Measurements from ENCODE around the gene NPTN. TPM values are rescaled to one million over a fixed set of nuclear protein-coding genes. Genes with fewer than 3 reads are reported as not detected.

The NPTN gene
- total RNA-seq, 1 donor from 2014 or later = 100 TPM

DNA sequence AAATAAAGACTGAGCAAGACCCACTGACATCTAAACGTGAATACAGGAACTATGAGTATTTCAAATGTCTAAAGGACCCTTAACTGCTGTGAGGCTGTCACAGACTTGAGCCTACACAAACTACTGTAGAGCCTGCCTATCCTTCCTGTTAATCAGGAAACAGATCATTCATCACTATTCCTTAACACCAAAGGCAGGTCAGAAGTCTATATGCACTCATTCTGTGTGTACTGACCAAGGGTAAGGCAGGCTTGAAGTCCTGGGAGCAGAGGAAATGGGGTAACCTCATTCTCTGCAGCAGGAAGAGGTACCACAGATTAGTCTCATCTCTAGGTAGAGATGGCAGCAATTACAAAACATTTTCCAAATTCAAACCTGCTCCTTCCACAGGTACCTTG, 30.7 kb downstream of the NPTN start:
- TF ChIP-seq, protein P1, sequence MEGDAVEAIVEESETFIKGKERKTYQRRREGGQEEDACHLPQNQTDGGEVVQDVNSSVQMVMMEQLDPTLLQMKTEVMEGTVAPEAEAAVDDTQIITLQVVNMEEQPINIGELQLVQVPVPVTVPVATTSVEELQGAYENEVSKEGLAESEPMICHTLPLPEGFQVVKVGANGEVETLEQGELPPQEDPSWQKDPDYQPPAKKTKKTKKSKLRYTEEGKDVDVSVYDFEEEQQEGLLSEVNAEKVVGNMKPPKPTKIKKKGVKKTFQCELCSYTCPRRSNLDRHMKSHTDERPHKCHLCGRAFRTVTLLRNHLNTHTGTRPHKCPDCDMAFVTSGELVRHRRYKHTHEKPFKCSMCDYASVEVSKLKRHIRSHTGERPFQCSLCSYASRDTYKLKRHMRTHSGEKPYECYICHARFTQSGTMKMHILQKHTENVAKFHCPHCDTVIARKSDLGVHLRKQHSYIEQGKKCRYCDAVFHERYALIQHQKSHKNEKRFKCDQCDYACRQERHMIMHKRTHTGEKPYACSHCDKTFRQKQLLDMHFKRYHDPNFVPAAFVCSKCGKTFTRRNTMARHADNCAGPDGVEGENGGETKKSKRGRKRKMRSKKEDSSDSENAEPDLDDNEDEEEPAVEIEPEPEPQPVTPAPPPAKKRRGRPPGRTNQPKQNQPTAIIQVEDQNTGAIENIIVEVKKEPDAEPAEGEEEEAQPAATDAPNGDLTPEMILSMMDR (conservative IDR thresholded peaks at IDR 0.05; ENCODE audit: low read depth, low read length) = no peak
- DNase-seq (ENCODE audit: low read depth) = no peak
- H3K4me3 ChIP-seq (ENCODE audit: low read depth, low read length) = no peak overlapping the region

DNA sequence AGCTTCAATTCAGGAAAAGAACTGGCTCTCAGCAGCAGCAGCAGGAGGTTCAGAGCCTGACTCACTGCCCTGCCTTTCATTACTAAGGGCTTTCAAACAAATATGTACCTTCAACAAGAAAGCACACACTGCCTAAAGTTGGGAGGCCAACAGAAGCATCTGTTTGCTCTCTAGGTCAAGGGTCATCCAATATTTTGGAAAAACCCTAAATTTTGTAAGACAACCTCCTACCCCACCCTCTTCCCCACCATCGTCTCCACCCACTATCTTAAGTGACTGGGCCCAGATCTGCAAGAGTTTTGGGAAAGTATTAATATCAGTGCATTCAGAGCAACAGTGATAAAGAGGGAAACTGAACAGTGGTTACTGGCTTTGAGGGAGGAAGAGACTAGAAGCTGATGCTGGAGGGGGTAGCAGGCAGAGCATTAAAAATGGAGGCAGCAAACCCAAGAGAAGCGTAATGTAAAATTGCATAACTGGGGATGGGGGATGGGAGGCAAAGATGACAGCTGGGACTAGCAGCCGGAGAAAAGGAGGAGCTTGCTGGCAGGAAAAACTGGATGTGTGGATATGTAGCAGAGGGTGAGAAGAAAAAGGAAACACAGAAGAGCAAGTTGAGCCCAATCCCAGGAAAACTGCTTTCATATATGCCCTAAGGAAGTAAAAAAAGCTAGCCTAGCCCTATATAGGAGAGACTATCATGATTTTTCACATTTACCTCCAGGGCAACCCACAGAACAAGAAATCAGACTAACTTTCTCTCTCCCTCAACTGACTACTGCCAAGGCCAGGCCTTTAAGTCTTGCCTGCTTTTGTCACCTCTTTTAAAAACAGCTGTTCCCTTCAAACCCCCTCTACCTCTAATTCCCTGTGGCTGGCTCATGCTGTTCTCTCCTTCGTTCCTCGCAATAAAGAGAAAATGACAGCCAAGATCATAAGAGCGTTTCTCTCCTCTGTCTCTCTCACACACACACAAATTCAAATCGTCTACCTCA, 31.4 kb downstream of the NPTN start:
- TF ChIP-seq, protein P1 (conservative IDR thresholded peaks at IDR 0.05; ENCODE audit: low read depth, low read length) = no peak
- DNase-seq (ENCODE audit: low read depth) = no peak
- no peak overlapping the region for H3K4me3 ChIP-seq (ENCODE audit: low read depth, low read length)

DNA sequence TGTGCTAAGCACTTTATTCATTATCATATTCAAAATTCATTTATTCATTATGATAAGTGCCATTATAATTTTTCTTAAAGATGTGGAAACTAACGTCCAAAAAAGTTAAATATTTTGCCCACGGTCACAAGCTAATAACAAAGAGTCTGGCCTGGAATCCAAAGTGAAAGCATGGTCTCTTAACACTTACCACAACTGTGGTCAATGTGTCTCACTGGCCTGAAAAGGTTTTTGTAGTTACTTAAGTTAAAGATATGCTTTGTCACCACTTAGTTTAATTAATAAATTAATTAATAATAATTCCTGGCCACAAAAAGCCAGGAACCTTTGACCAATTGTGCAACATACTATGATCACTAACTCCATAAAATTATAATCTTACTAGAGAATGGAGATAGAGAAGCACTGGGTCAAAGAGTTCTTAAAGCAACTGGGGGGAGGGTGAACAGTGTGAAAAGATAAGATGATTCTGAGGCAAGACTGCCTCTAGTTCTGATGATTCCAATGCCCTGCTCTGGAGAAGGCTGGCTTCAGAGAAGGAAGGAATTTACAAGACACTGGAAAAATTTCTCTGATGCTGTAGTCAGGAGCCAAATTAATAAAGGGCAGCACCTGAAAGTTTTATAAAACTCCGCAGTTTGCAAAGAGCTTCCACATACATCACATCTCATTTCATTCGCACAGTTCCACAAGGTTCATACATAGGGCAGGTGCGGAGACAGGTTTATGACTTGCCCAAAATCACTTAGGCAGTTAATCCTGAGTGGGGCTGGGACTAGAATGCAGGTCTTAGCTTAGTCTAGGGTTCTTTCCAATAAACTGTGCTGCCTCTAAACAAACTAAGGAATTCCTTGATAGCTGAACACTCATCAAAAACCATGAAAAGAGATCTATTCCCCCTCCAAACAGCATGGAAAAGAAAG, 32.5 kb downstream of the NPTN start:
- no peak overlapping the region for H3K4me3 ChIP-seq (ENCODE audit: low read depth, low read length)
- TF ChIP-seq, protein P1 (conservative IDR thresholded peaks at IDR 0.05; ENCODE audit: low read depth, low read length) = no peak
- DNase-seq (ENCODE audit: low read depth) = no peak

DNA sequence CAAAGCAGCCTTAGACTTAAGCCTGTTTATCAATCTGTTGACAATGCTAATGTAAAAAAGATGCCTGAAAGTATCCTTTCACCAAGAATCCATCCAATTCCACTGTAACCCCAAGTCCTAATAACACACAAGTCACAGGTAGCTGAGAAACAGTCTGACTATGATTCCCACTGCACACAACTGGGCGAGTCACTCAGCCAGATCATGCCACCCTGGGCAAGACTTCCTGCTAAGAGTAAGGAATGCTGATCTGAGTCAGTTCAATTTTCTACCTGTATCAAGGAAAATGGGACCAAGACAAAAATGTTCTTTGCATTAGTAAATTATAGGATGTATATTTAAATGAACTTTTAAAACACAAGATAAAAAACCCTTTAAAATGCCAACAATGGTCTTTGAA, 33.3 kb downstream of the NPTN start:
- TF ChIP-seq, protein P1 (conservative IDR thresholded peaks at IDR 0.05; ENCODE audit: low read depth, low read length) = no peak
- peak; percentile 26 for DNase-seq (ENCODE audit: low read depth)
- no peak overlapping the region for H3K4me3 ChIP-seq (ENCODE audit: low read depth, low read length)

DNA sequence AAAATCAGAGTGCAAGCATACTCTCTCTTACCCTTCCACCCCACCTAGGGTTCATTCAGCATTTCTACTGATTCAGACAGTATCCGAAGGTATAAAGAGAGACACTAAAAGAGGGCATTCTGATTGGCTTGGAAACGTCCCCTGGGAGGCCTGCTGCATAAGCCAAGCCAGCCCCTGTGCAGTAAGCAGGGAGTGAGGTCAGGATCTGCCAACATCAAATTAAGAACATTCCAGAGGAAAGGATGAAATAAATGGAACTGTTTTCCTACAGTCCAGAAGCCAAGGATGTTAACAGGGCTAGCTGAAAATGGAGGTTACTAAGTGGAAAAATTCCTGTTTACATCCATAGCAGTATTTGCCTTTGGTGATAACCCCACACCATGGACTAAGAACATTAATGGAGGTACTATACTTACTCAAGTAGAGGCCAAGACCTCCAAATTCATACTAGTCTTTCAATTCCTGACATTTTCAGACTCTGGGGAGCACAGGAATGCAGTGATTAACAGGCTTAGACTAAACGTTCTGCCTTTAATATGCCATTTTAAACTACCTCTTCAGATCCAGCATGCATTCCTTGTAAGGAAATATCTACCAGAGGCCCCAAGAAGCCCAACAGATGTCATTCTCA, 34.5 kb downstream of the NPTN start:
- no peak for DNase-seq (ENCODE audit: low read depth)
- no peak overlapping the region for H3K4me3 ChIP-seq (ENCODE audit: low read depth, low read length)
- TF ChIP-seq, protein P1 (conservative IDR thresholded peaks at IDR 0.05; ENCODE audit: low read depth, low read length) = no peak

DNA sequence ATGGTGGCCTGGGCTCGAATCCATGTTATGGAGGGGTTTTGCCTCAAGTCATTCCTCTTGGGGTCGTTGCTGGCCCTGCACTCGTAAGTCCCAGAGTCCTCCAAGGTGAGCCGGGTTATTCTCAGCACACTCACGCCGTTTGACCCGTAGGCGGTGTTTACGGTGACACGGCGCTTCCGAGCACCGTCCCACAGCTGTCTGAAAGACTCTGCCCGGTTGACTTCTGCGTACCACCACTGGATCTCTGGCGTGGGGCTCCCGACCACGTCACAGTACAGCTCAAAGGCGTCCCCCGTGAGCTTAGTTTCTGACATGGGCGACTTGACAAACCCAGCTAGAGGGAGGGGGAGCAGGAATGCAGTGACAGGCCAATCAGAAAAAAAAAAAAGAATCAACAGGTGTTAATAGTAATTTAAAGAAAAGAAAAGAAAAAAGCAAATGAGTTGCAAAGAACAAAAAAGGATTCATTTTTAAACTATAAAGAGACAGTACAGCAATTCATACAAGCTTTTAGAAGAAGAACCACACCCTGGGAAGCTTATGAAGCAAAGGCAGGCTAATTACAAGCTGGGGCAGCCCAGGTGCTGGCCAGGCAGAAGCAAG, 36.1 kb downstream of the NPTN start:
- no peak overlapping the region for H3K4me3 ChIP-seq (ENCODE audit: low read depth, low read length)
- TF ChIP-seq, protein P1 (conservative IDR thresholded peaks at IDR 0.05; ENCODE audit: low read depth, low read length) = no peak
- DNase-seq (ENCODE audit: low read depth) = no peak
